GM15510 (cell line): Measurements from ENCODE around the gene CLSTN1.

ENCODE experiments used
- POLR2A ChIP-seq: IDR thresholded peaks from 3 replicates; pipeline ENCODE4 v1.6.1; 2011; ENCODE audit warnings: borderline replicate concordance; ENCODE audit not compliant: insufficient read length; ENCODE audit errors: extremely low read depth

CLSTN1 gene

GRCh38 chr1:9859281-9860014 lies 35.7 kb upstream of the CLSTN1 start:
- TF ChIP-seq POLR2A, result no peak

GRCh38 chr1:9858293-9859035 lies 34.7 kb upstream of the CLSTN1 start:
- no peak for TF ChIP-seq POLR2A

GRCh38 chr1:9855186-9855585 lies 31.4 kb upstream of the CLSTN1 start:
- TF ChIP-seq POLR2A, result no peak

GRCh38 chr1:9853249-9853595 lies 29.5 kb upstream of the CLSTN1 start:
- TF ChIP-seq POLR2A, result no peak

GRCh38 chr1:9852410-9853248 lies 28.9 kb upstream of the CLSTN1 start:
- no peak for TF ChIP-seq POLR2A

- TF ChIP-seq POLR2A, result no peak
These were observed 28.2 kb upstream of the CLSTN1 start for GRCh38 chr1:9852004-9852403.

- no peak for TF ChIP-seq POLR2A
These were observed 26.8 kb upstream of the CLSTN1 start for GRCh38 chr1:9850442-9851162.

- TF ChIP-seq POLR2A, result no peak
These were observed 26.1 kb upstream of the CLSTN1 start for GRCh38 chr1:9849691-9850441.

- TF ChIP-seq POLR2A, result no peak
These were observed 24.3 kb upstream of the CLSTN1 start for GRCh38 chr1:9848022-9848421.

GRCh38 chr1:9847269-9847668 lies 23.5 kb upstream of the CLSTN1 start:
- TF ChIP-seq POLR2A, result no peak

GRCh38 chr1:9846611-9847171 lies 22.9 kb upstream of the CLSTN1 start:
- TF ChIP-seq POLR2A, result no peak

GRCh38 chr1:9845914-9846313 lies 22.1 kb upstream of the CLSTN1 start:
- no peak for TF ChIP-seq POLR2A

GRCh38 chr1:9844756-9845155 lies 21.0 kb upstream of the CLSTN1 start:
- no peak for TF ChIP-seq POLR2A

- TF ChIP-seq POLR2A, result no peak
These were observed 20.3 kb upstream of the CLSTN1 start for GRCh38 chr1:9844106-9844505.

GRCh38 chr1:9843576-9843945 lies 19.8 kb upstream of the CLSTN1 start:
- no peak for TF ChIP-seq POLR2A
